H9 (cell line): ENCODE measurements around the gene SLC26A6. TPM values are rescaled to one million over a fixed set of nuclear protein-coding genes. Genes with fewer than 3 reads are reported as not detected.

Experiments
- DNase-seq: peaks from one replicate; pipeline ENCODE4 v3.0.0-alpha.2; 2017
- H2AFZ ChIP-seq: one replicate; pipeline ENCODE4 v1.6.1; 2013; ENCODE audit warnings: mild to moderate bottlenecking, low read length, control low read depth, moderate library complexity
- H2AK5ac ChIP-seq: 2 replicates; pipeline ENCODE4 v1.6.1; 2013; ENCODE audit warnings: low read length, control low read depth, mixed read lengths; ENCODE audit not compliant: insufficient read length
- H2BK120ac ChIP-seq: one replicate; pipeline ENCODE4 v1.6.1; 2013; ENCODE audit warnings: low read depth, mild to moderate bottlenecking, low read length, control low read depth, inconsistent platforms; ENCODE audit not compliant: poor library complexity, severe bottlenecking
- H2BK12ac ChIP-seq: 2 replicates; pipeline ENCODE4 v1.6.1; 2013; ENCODE audit warnings: low read length, control low read depth, mixed read lengths, low read depth; ENCODE audit not compliant: insufficient read length
- H2BK15ac ChIP-seq: 2 replicates; pipeline ENCODE4 v1.6.1; 2013; ENCODE audit warnings: low read depth, low read length, control low read depth
- H2BK20ac ChIP-seq: one replicate; pipeline ENCODE4 v1.6.1; 2013; ENCODE audit warnings: low read depth, mild to moderate bottlenecking, low read length, control low read depth, inconsistent platforms; ENCODE audit not compliant: poor library complexity, severe bottlenecking
- H2BK5ac ChIP-seq: 2 replicates; pipeline ENCODE4 v1.6.1; 2013; ENCODE audit warnings: low read length, control low read depth, mixed read lengths; ENCODE audit not compliant: insufficient read length
- H3K14ac ChIP-seq: 2 replicates; pipeline ENCODE4 v1.6.1; 2013; ENCODE audit warnings: low read length, control low read depth; ENCODE audit not compliant: insufficient read depth
- H3K18ac ChIP-seq: 2 replicates; pipeline ENCODE4 v1.6.1; 2013; ENCODE audit warnings: low read depth, mild to moderate bottlenecking, mixed read lengths, low read length, control low read depth; ENCODE audit not compliant: insufficient read length
- H3K23ac ChIP-seq: 2 replicates; pipeline ENCODE4 v1.6.1; 2013; ENCODE audit warnings: low read length, control low read depth, mixed read lengths, low read depth; ENCODE audit not compliant: insufficient read length
- H3K23me2 ChIP-seq: 2 replicates; pipeline ENCODE4 v1.6.1; 2013; ENCODE audit warnings: low read depth, mild to moderate bottlenecking, mixed read lengths, low read length, control low read depth; ENCODE audit not compliant: insufficient read length, poor library complexity, severe bottlenecking
- H3K27ac ChIP-seq: 2 replicates; pipeline ENCODE4 v1.5.1; 2013; ENCODE audit warnings: low read length, control low read depth, mixed read lengths, low read depth; ENCODE audit not compliant: insufficient read length
- H3K27me3 ChIP-seq: 2 replicates; pipeline ENCODE4 v1.6.1; 2013; ENCODE audit warnings: low read length, control low read depth, inconsistent platforms; ENCODE audit not compliant: insufficient read depth
- H3K4ac ChIP-seq: 2 replicates; pipeline ENCODE4 v1.6.1; 2013; ENCODE audit warnings: low read depth, mild to moderate bottlenecking, control low read depth, inconsistent platforms, low read length, moderate library complexity
- H3K4me1 ChIP-seq: 2 replicates; pipeline ENCODE4 v1.6.1; 2013; ENCODE audit warnings: low read length, control low read depth, inconsistent platforms; ENCODE audit not compliant: insufficient read depth
- H3K4me2 ChIP-seq: 2 replicates; pipeline ENCODE4 v1.6.1; 2013; ENCODE audit warnings: low read length, control low read depth, mixed read lengths; ENCODE audit not compliant: insufficient read length, insufficient read depth
- H3K56ac ChIP-seq: 2 replicates; pipeline ENCODE4 v1.6.1; 2013; ENCODE audit warnings: low read depth, mild to moderate bottlenecking, mixed read lengths, low read length, control low read depth; ENCODE audit not compliant: insufficient read length
- H3K79me1 ChIP-seq: 2 replicates; pipeline ENCODE4 v1.6.1; 2013; ENCODE audit warnings: low read depth, mild to moderate bottlenecking, moderate library complexity, low read length, control low read depth, inconsistent platforms; ENCODE audit not compliant: insufficient read depth, poor library complexity, severe bottlenecking
- H3K79me2 ChIP-seq: 2 replicates; pipeline ENCODE4 v1.6.1; 2013; ENCODE audit warnings: low read length, control low read depth, inconsistent platforms; ENCODE audit not compliant: insufficient read depth
- H3K9ac ChIP-seq: 2 replicates; pipeline ENCODE4 v1.6.1; 2013; ENCODE audit warnings: low read length, control low read depth, mixed read lengths; ENCODE audit not compliant: insufficient read length; ENCODE audit errors: extremely low read depth
- H3K9me3 ChIP-seq: one replicate; pipeline ENCODE4 v1.6.1; 2013; ENCODE audit warnings: low read depth, low read length, inconsistent platforms; ENCODE audit not compliant: control insufficient read depth
- H3T11ph ChIP-seq: one replicate; pipeline ENCODE4 v1.6.1; 2013; ENCODE audit warnings: mild to moderate bottlenecking, low read length, control low read depth, inconsistent platforms
- H4K20me1 ChIP-seq: one replicate; pipeline ENCODE4 v1.6.1; 2013; ENCODE audit not compliant: control insufficient read depth, insufficient read length, insufficient read depth
- H4K5ac ChIP-seq: 2 replicates; pipeline ENCODE4 v1.6.1; 2013; ENCODE audit warnings: low read depth, mild to moderate bottlenecking, mixed read lengths, low read length, control low read depth; ENCODE audit not compliant: insufficient read length
- H4K8ac ChIP-seq: replicated peaks from 2 replicates; pipeline ENCODE4 v1.6.1; 2013; ENCODE audit warnings: low read length, control low read depth, mixed read lengths, low read depth; ENCODE audit not compliant: insufficient read length
- H4K91ac ChIP-seq: 2 replicates; pipeline ENCODE4 v1.6.1; 2013; ENCODE audit warnings: low read depth, mild to moderate bottlenecking, moderate library complexity, mixed read lengths, low read length, control low read depth; ENCODE audit not compliant: insufficient read length
- H3K27ac Mint-ChIP-seq, 3 experiments: 2 replicates in 2 of 3; 3 replicates in 1 of 3; pipeline ENCODE4 v1.8.0; 2020 to 2021; ENCODE audit warnings: mixed read lengths in 3 of 3, mild to moderate bottlenecking in 1 of 3, moderate library complexity in 1 of 3
- H3K27me3 Mint-ChIP-seq: 2 replicates; pipeline ENCODE4 v1.8.0; 2021; ENCODE audit warnings: low read depth, mild to moderate bottlenecking, moderate library complexity, mixed read lengths
- H3K36me3 Mint-ChIP-seq, 3 experiments: 2 replicates in 2 of 3; 3 replicates in 1 of 3; pipeline ENCODE4 v1.8.0; 2020 to 2021; ENCODE audit warnings: low read depth in 3 of 3, mixed read lengths in 3 of 3; ENCODE audit not compliant: insufficient read depth in 1 of 3
- H3K4me1 Mint-ChIP-seq, 2 experiments: 2 replicates each; pipeline ENCODE4 v1.8.0; 2020; ENCODE audit warnings: mixed read lengths in 2 of 2
- H3K4me3 Mint-ChIP-seq, 2 experiments: 2 replicates in 1 of 2; 3 replicates in 1 of 2; pipeline ENCODE4 v1.8.0; 2020 to 2021; ENCODE audit warnings: mild to moderate bottlenecking in 2 of 2, mixed read lengths in 2 of 2, moderate library complexity in 1 of 2
- H3K9me3 Mint-ChIP-seq, 2 experiments: 2 replicates in 1 of 2; 3 replicates in 1 of 2; pipeline ENCODE4 v1.8.0; 2020; ENCODE audit warnings: mild to moderate bottlenecking in 2 of 2, mixed read lengths in 2 of 2, moderate library complexity in 1 of 2
- WGBS: extraction: QIAGEN DNeasy Blood & Tissue Kit; methylation state at CpG from one replicate; pipeline ENCODE4 v1.1.7; 2013; ENCODE audit warnings: missing lambda C conversion rate, low lambda C conversion rate, mixed read lengths; ENCODE audit not compliant: insufficient read length; ENCODE audit errors: extremely low coverage; 5-methylcytosine and 5-hydroxymethylcytosine counted together
- total RNA-seq: library from RNA; stranded (reverse); gene quantifications from 2 replicates; pipeline ENCODE4 v1.2.1, GENCODE V29; 2021
- TF ChIP-seq, protein P1 (sequence below): fragments of 200-600 bp; sonication (generic); conservative IDR thresholded peaks from 3 replicates; pipeline ENCODE4 v1.8.0; 2021; ENCODE audit warnings: antibody characterized with exemption, mild to moderate bottlenecking

Gene SLC26A6
- total RNA-seq, 1 experiment from 2014 or later = 61.3 TPM

DNA sequence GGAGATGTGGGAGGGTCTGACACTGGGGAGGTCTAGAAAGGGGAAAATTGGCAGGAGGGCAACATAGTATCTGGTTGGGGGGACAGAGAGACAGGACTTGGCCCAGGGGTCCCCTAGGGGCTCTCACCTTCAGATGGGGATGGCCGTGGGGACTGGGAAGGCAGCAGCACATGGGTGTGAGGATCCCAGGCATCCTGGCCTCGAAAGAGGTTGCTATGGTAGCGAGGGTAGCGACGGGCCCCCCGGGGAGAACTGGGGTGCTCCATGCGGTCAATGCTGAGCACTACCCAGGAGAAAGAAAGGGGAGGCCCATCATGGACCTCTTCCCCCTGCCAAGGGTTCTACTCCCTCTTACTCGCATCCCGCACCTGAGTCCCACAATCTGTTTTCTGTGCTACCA, 12.5 kb upstream of the SLC26A6 start:
- H3K9me3 Mint-ChIP-seq = no peaks in the 10 kb centered on the region
- no CpG with 5 or more reads among the region's 9 CpGs for WGBS
- H3K36me3 Mint-ChIP-seq = peaks cover 23 to 54% (median 54%) of the 10 kb centered on the region in 3 experiments
- no peak overlapping the region for H3K9ac ChIP-seq
- no peak overlapping the region for H2BK120ac ChIP-seq
- H3K9me3 ChIP-seq = no peaks in the 10 kb centered on the region
- H3K27ac ChIP-seq = no peak overlapping the region
- DNase-seq = no peak
- no peak overlapping the region for H3K56ac ChIP-seq
- no peak overlapping the region for H3K27ac Mint-ChIP-seq
- H2BK5ac ChIP-seq = no peak overlapping the region
- H3K4me3 Mint-ChIP-seq = no peak overlapping the region
- H2AK5ac ChIP-seq = no peak overlapping the region
- H2AFZ ChIP-seq = no peak overlapping the region
- H3K4me1 ChIP-seq = no peaks in the 10 kb centered on the region
- no peak overlapping the region for H2BK20ac ChIP-seq
- no peak overlapping the region for H2BK15ac ChIP-seq
- H3K27me3 Mint-ChIP-seq = no peaks in the 10 kb centered on the region
- no peak overlapping the region for H4K91ac ChIP-seq
- no peak overlapping the region for H4K8ac ChIP-seq
- no peak overlapping the region for H3K18ac ChIP-seq
- H3K14ac ChIP-seq = no peak overlapping the region
- no peak overlapping the region for H2BK12ac ChIP-seq
- no peak overlapping the region for H3K4ac ChIP-seq
- H3K4me2 ChIP-seq = no peak overlapping the region
- no peak overlapping the region for H3T11ph ChIP-seq
- TF ChIP-seq, protein P1, sequence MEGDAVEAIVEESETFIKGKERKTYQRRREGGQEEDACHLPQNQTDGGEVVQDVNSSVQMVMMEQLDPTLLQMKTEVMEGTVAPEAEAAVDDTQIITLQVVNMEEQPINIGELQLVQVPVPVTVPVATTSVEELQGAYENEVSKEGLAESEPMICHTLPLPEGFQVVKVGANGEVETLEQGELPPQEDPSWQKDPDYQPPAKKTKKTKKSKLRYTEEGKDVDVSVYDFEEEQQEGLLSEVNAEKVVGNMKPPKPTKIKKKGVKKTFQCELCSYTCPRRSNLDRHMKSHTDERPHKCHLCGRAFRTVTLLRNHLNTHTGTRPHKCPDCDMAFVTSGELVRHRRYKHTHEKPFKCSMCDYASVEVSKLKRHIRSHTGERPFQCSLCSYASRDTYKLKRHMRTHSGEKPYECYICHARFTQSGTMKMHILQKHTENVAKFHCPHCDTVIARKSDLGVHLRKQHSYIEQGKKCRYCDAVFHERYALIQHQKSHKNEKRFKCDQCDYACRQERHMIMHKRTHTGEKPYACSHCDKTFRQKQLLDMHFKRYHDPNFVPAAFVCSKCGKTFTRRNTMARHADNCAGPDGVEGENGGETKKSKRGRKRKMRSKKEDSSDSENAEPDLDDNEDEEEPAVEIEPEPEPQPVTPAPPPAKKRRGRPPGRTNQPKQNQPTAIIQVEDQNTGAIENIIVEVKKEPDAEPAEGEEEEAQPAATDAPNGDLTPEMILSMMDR = no peak
- H3K79me2 ChIP-seq = no peaks in the 10 kb centered on the region
- H3K4me1 Mint-ChIP-seq = no peaks in the 10 kb centered on the region
- H3K23ac ChIP-seq = no peak overlapping the region
- H4K5ac ChIP-seq = no peak overlapping the region
- peaks cover 2% of the 10 kb centered on the region for H4K20me1 ChIP-seq
- H3K79me1 ChIP-seq = no peaks in the 10 kb centered on the region
- H3K27me3 ChIP-seq = no peaks in the 10 kb centered on the region
- H3K23me2 ChIP-seq = no peaks in the 10 kb centered on the region
